A673 (cell line): ENCODE results near the gene FFAR1.

Source experiments
- CTCF ChIP-seq: fragments of 300-800, 200-600 bp; sonication (generic); conservative IDR thresholded peaks from 2 replicates; pipeline ENCODE4 v1.5.1; 2017; ENCODE audit warnings: low read depth, mild to moderate bottlenecking, antibody characterized with exemption, low read length, moderate library complexity, mixed read lengths
- EZH2 ChIP-seq: fragments of 200-600 bp; sonication (generic); IDR thresholded peaks from 2 replicates; pipeline ENCODE4 v1.6.1; 2017; ENCODE audit warnings: borderline replicate concordance, low read depth, mild to moderate bottlenecking, mixed read lengths, antibody characterized with exemption, low read length; ENCODE audit not compliant: poor library complexity, severe bottlenecking

DNA sequence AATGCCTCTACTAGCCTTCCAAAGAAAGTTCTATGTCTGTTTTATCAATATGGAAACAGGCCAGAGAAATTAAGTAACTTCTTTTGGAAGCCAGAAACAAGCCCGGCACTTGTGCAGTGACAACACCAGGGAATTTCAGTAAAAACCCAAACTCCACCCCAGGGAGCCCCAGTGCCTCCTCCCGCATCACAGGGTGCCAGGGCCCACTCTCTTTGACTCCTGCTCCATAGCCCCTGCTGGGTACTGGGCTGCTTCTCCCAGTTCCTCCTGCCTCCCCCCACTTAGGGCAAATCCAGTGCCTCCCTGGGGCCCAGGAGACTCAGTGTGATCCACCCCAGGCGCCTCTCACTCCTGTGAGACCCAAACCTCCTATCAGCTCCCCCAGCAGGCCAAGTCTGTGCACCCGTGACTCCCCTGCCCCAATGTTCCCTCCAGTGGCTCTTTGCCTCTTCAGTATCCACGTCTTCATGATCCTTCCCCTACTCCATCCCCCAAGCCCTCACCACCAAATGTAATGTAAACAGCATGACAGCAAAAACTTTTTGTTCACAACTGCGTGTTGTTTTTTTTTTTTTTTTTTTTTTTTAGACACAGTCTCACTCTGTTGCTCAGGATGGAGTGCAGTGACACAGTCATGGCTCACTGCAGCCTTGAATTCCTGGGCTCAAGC is 8.2 kb downstream of the FFAR1 start:
- TF ChIP-seq CTCF (no peak), EZH2 (no peak)
